NT2/D1 (cell line): ENCODE data around the gene NNMT.

ENCODE experiments used
- SUZ12 ChIP-seq: IDR thresholded peaks from 2 replicates; pipeline ENCODE4 v1.6.1; 2011; ENCODE audit not compliant: insufficient read length, insufficient read depth; ENCODE audit errors: extremely low read depth
- YY1 ChIP-seq: IDR thresholded peaks from 2 replicates; pipeline ENCODE4 v1.6.1; 2011; ENCODE audit not compliant: insufficient read length, insufficient read depth
- ZNF274 ChIP-seq: IDR thresholded peaks from 2 replicates; pipeline ENCODE4 v1.6.1; 2011; ENCODE audit warnings: mild to moderate bottlenecking, low read depth, low read length

DNA sequence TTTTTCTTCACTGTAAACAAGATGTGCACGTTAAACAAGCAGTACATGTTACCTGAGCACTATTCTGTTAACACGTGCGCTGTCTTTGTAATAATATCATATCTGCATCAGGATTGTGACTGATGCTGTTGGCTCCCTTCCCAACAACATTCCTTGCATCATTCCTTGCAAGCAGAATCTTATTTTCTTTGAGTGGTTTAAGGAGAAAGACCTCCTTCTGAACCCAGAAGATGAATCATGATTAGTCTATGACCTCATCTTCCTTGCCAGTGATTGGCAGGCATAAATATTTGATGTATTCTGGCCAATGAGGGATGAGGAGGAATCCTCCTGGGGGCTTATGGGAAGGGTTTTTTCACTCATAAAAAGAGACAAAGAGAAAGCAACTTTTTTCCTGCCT, 57.9 kb downstream of the NNMT start:
- TF ChIP-seq YY1 (no peak), SUZ12 (no peak), ZNF274 (no peak)
